Neutrophil (primary cell): ENCODE measurements around the gene FERMT3.

Experiments
- H3K27ac ChIP-seq: fragments of 200-600 bp; sonication (generic); 2 replicates; pipeline ENCODE4 v1.5.1; 2016; ENCODE audit warnings: mild to moderate bottlenecking, moderate library complexity
- H3K27me3 ChIP-seq: fragments of 200-600 bp; sonication (generic); 2 replicates; pipeline ENCODE4 v1.6.0; 2016; ENCODE audit warnings: mild to moderate bottlenecking
- H3K36me3 ChIP-seq: fragments of 200-600 bp; sonication (generic); 2 replicates; pipeline ENCODE4 v1.5.1; 2017
- H3K4me1 ChIP-seq, 2 experiments: fragments of 200-600 bp in 1 of 2; sonication (generic) in 1 of 2; 1 replicate in 1 of 2; 2 replicates in 1 of 2; pipeline versions ENCODE4 v1.5.1 to v1.6.1; 2013 to 2016; ENCODE audit warnings: low read depth in 1 of 2, low read length in 1 of 2, mild to moderate bottlenecking in 1 of 2, moderate library complexity in 1 of 2; ENCODE audit not compliant: control insufficient read depth in 1 of 2, insufficient read depth in 1 of 2
- H3K4me3 ChIP-seq, 2 experiments: fragments of 200-600 bp in 1 of 2; sonication (generic) in 1 of 2; 1 replicate in 1 of 2; 2 replicates in 1 of 2; pipeline ENCODE4 v1.5.1; 2013 to 2016; ENCODE audit warnings: low read depth in 1 of 2, low read length in 1 of 2, mild to moderate bottlenecking in 1 of 2, moderate library complexity in 1 of 2
- H3K9me3 ChIP-seq: fragments of 200-600 bp; sonication (generic); 2 replicates; pipeline ENCODE4 v1.5.1; 2016
- TF ChIP-seq, protein P1 (sequence below): fragments of 200-600 bp; sonication (generic); IDR thresholded peaks from 2 replicates; pipeline ENCODE4 v1.5.1; 2016; ENCODE audit warnings: antibody characterized with exemption

Gene FERMT3

DNA sequence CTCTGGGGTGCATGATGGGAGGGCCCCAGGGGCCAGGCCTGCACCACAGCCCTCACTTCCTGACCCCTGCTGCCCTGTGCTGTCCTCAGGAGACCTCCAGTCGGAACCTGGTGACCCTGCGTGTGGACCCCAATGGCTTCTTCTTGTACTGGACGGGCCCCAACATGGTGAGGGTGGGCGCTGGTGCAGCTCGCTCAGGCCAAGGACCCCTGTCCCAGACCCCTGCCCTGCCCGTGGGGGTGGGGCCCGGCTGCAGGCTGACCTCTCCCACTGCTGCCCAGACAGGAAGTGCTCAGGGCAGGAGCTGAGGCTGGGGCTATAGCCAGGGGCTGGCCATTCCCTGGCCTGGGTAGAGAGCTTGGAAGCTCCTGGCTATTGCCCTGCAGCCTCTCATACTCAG is 47.8 kb downstream of the FERMT3 start:
- peaks cover 34% of the 10 kb centered on the region for H3K36me3 ChIP-seq
- TF ChIP-seq, protein P1, sequence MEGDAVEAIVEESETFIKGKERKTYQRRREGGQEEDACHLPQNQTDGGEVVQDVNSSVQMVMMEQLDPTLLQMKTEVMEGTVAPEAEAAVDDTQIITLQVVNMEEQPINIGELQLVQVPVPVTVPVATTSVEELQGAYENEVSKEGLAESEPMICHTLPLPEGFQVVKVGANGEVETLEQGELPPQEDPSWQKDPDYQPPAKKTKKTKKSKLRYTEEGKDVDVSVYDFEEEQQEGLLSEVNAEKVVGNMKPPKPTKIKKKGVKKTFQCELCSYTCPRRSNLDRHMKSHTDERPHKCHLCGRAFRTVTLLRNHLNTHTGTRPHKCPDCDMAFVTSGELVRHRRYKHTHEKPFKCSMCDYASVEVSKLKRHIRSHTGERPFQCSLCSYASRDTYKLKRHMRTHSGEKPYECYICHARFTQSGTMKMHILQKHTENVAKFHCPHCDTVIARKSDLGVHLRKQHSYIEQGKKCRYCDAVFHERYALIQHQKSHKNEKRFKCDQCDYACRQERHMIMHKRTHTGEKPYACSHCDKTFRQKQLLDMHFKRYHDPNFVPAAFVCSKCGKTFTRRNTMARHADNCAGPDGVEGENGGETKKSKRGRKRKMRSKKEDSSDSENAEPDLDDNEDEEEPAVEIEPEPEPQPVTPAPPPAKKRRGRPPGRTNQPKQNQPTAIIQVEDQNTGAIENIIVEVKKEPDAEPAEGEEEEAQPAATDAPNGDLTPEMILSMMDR = no peak
- peaks cover 6% of the 10 kb centered on the region for H3K27me3 ChIP-seq
- H3K27ac ChIP-seq = no peak overlapping the region
- H3K4me1 ChIP-seq = peaks cover 21 to 28% of the 10 kb centered on the region in 2 experiments
- H3K9me3 ChIP-seq = no peaks in the 10 kb centered on the region
- no peak overlapping the region for H3K4me3 ChIP-seq

DNA sequence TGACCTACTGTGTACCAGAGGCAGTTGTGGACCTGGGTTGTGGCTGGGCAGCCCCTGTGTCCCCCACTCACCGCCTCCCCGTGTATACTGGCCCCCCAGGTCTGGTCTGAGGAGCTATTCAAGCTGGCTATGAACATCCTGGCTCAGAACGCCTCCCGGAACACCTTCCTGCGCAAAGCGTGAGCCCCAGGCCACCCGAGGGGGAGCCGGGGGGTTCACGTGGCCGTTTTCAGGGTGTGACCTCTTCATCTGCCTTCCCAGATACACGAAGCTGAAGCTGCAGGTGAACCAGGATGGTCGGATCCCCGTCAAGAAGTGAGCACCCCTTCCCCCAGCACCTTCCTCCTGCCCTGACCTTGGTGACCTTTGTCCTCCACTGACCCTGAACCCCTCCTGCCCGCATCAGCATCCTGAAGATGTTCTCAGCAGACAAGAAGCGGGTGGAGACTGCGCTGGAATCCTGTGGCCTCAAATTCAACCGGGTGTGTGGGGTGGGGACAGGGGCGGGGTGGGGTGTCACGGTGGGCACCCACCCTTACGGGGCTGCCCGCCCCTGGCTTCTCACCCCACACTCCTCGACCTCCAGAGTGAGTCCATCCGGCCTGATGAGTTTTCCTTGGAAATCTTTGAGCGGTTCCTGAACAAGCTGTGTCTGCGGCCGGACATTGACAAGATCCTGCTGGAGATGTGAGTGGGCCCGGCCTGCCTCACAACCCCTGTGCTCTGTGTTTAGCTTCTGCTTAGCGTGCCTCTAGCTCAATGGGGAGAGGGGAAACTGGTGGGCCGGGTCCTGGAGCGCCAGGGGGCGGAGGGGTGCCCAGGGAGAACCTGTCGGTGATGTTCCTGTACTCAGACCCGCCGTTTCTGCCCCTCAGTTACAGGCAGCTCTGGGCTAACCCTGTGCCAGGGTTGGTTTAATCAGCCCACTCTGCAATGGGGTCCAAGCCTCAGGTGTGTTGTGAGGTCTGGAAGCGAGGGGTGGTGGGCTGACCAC is 48.9 kb downstream of the FERMT3 start:
- TF ChIP-seq, protein P1 = no peak
- H3K36me3 ChIP-seq = peaks cover 37% of the 10 kb centered on the region
- H3K27me3 ChIP-seq = peaks cover 5% of the 10 kb centered on the region

DNA sequence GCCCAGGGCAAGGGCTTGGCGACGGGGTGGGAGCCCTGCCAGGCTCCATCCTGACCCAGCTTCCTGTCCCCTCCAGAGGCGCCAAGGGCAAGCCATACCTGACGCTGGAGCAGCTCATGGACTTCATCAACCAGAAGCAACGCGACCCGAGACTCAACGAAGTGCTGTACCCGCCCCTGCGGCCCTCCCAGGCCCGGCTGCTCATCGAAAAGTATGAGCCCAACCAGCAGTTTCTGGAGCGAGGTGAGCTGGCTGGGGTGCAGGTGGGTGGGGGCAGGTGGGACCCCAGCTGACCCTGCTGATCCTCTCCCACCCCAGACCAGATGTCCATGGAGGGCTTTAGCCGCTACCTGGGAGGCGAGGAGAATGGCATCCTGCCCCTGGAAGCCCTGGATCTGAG is 49.8 kb downstream of the FERMT3 start:
- TF ChIP-seq, protein P1 = no peak
- Histone ChIP-seq H3K9me3 (no peaks in the 10 kb centered on the region), H3K4me1 (peaks cover 14 to 17% of the 10 kb centered on the region in 2 experiments), H3K27ac (no peak overlapping the region), H3K4me3 (no peak overlapping the region), H3K36me3 (peaks cover 37% of the 10 kb centered on the region), H3K27me3 (no peaks in the 10 kb centered on the region)

More for the DNA sequence above, 48.9 kb downstream of the FERMT3 start:
- H3K27ac ChIP-seq = no peak overlapping the region
- no peaks in the 10 kb centered on the region for H3K9me3 ChIP-seq
- peaks cover 21 to 25% of the 10 kb centered on the region in 2 experiments for H3K4me1 ChIP-seq
- H3K4me3 ChIP-seq = no peak overlapping the region

DNA sequence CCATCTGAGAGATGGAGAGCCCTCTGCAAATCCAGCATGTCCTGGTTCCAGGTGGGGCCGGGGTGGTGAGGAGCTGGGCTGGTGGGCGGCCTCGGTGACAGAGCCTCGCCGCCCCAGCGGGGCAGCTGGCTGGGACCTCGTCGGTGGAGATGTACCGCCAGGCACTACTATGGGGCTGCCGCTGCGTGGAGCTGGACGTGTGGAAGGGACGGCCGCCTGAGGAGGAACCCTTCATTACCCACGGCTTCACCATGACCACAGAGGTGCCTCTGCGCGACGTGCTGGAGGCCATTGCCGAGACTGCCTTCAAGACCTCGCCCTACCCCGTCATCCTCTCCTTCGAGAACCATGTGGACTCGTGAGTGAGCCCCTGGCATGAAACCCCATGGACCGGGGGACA is 51.8 kb downstream of the FERMT3 start:
- H3K27me3 ChIP-seq = no peaks in the 10 kb centered on the region
- no peak overlapping the region for H3K27ac ChIP-seq
- H3K4me1 ChIP-seq = no peaks in the 10 kb centered on the region
- H3K4me3 ChIP-seq = no peak overlapping the region
- peaks cover 57% of the 10 kb centered on the region for H3K36me3 ChIP-seq
- H3K9me3 ChIP-seq = no peaks in the 10 kb centered on the region
- TF ChIP-seq, protein P1 = no peak

DNA sequence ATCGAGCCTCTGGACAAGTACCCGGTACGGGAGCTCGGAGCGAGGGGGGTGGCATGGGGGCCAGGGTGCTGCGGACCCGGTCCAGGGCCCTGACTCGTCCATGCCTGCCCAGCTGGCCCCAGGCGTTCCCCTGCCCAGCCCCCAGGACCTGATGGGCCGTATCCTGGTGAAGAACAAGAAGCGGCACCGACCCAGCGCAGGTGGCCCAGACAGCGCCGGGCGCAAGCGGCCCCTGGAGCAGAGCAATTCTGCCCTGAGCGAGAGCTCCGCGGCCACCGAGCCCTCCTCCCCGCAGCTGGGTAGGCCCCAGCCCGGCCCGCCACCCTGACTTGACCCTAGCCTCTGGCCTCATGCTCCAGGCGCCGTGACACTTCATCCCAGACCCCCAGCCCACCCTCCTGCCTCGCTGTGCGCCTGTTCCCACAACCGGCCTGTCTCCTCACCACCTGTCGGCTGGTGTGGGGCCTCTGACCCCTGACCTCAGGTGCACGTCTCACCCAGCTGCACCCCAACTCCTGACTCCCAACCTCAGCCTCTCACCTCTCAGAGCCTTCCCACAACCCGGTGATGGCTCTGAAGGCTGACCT is 52.5 kb downstream of the FERMT3 start:
- Histone ChIP-seq H3K4me1 (no peaks in the 10 kb centered on the region), H3K9me3 (no peaks in the 10 kb centered on the region), H3K36me3 (peaks cover 64% of the 10 kb centered on the region), H3K27me3 (no peaks in the 10 kb centered on the region), H3K4me3 (no peak overlapping the region), H3K27ac (no peak overlapping the region)
- TF ChIP-seq, protein P1 = no peak
